GM11168 (cell line): ENCODE measurements around the gene CFP.
"Not testable (repeated sequence)": the region's sequence is repeated elsewhere in the genome, so short reads cannot be mapped to it uniquely, and the experiment has no call there.

Source experiments
- in situ Hi-C: fragments of 300-500 bp; cut with MboI; formaldehyde crosslinking; loops from one replicate; pipeline ENCODE4 v1.12.0; 2022; ENCODE audit warnings: low sequenced_read_pairs; ENCODE audit not compliant: unreplicated experiment

CFP gene

DNA sequence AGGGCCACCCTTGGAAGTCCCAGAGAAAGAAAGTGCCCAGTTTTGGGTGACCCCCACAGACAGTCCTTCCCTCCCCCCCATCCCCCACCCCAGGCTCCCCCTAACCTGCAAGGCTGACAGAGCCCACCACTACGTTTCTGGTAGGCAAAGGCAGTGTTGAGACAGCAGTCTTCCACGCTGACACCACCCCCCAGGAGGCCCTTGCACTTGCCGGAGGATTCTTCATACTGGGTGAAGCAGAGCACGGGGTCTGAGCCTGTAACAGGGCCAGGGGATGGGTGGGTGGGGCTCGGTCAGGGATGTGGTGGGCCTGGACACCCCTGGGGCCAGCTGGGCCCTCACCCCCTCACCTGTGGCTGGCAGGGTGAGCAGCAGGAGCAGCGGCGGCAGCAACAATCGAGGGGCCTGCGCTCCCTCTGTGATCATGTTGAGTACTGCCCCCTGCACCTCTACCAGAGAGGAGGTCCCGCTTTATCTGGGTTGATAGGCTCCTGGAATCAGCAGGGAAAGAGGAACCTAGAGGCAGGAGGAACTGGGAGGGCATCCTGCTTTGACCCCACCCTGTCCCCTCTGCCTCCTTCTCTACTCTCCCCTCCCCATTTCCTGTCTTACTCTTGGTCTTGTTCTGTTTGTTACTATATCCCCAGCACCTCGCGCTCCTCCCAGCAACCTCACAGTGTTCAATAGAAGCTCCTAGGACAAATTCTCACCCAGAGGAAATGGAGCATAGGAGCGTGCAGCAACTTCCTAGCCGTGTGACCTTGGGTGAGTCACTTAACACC is at the start of gene CFP:
Gene CFP, minus strand, starts transcription at position 512 of the 782 bp plus-strand sequence. Its CDS starts 86 bp downstream, at position 426.
- in situ Hi-C loops, result no loop called here

DNA sequence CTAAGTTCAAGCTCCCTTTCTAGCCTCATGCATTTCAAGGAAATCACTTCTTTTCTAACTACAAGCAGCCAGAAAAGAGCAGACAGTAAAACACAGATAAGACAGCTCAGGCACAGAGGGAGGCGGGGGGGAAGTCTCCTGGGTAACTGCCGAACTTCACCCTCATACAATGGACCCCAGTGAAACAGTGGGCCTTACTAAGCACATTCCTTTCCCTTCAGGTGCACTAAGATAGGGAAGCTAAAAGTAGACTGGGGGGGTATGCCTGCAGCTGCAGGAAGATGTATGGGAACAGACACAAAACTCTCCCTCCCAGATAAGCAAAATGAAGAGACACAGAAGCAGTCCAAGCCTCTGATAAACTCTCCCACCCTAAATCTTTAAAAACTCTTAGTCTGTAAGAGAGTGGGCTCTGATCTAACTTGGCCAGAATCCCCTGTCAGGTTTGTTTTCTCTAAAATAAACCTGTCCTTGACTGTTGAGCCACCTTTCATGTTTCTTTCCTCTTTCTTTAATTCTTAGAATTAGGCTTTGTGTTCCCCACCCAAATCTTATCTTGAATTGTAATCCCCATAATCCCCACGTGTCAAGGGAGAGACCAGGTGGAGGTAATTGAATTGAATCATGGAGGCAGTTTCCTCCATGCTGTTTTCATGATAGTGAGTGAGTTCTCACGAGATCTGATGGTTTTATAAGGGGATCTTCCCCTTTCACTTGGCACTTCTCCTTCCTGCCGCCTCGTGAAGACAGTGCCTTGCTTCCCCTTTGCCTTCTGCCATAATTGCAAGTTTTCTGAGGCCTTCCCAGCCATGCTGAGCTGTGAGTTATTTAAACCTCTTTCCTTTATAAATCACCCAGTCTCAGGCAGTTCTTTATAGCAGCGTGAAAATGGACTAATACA is 46.5 kb upstream of the CFP start:
- in situ Hi-C loops, result not testable (repeated sequence)

- in situ Hi-C loops, result no loop called here
Observed at GRCh38 chrX:47674776-47675175, 45.0 kb upstream of the CFP start.

- in situ Hi-C loops, result not testable (repeated sequence)
Observed at GRCh38 chrX:47665797-47666196, 36.1 kb upstream of the CFP start.

DNA sequence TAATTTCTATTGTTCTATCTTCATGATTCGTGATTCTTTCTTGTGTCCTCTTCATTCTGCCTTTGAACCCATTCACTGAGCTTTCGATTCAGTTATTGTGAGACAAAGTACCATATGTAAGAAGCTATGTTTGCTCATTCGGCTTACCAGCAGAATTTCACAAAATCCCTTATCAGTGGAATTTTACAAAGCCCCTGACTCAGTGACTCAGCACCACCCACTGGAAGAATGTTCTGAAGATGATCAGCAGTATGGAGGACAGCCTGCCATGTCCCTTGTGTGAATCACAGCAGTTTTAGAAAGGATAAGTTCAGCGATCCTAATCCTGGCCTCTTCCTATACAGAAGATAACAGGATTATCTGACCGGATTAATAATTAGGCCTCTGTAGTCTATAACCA is 35.0 kb upstream of the CFP start:
- in situ Hi-C loops, result no loop called here

- in situ Hi-C loops, result no loop called here
Observed at GRCh38 chrX:47662144-47662657, 32.5 kb upstream of the CFP start.

GRCh38 chrX:47661539-47661938 is 31.8 kb upstream of the CFP start:
- in situ Hi-C loops, result no loop called here

DNA sequence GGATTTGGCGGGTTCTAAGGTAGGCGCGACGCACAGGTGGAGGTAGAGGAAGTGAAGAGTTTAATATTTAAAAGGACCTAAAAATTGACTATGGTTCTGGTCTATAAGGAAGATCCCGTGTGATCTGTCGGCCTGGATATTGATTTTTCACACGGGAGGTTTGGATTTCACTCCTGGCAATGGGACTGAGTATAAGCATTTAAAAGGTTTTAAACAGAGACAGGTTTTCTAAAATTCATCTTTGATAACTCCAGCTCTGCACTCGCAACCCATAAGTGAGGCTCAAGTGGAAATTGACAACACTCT is 29.6 kb upstream of the CFP start:
- in situ Hi-C loops, result no loop called here

- in situ Hi-C loops, result no loop called here
Observed at GRCh38 chrX:47658684-47659420, 29.1 kb upstream of the CFP start, which contains the start of gene UXT. Gene UXT (minus strand): TSS chrX:47659180. CDS start chrX:47658927, 253 bp downstream.

- in situ Hi-C loops, result no loop called here
Observed at GRCh38 chrX:47658301-47658683, 28.6 kb upstream of the CFP start.

- in situ Hi-C loops, result no loop called here
Observed at GRCh38 chrX:47651043-47651905, 21.5 kb upstream of the CFP start.

- in situ Hi-C loops, result no loop called here
Observed at GRCh38 chrX:47650164-47651042, 20.7 kb upstream of the CFP start, which contains the start of gene ELK1. Gene ELK1 (minus strand): TSS chrX:47650563. CDS start chrX:47641441, 9,122 bp downstream.

DNA sequence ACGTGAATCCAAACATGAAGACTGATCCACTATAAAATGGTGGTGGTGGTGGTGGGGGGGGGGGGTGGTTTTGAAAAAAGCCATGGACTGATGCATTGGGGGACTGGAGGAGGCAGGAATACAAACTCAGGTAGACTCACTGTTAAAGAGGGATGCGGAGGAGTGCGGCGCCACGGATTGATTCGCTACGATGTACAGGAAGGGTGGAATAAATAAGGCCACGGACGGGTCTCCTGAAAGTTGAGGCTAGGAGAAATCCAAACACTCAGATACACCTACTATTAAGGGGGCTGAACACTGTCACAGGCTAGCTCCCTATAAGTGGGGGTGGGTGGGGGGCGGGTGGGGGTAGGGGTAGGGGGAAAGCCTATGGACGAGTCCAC is 20.0 kb upstream of the CFP start:
- in situ Hi-C loops, result no loop called here

GRCh38 chrX:47649271-47649670 is 19.5 kb upstream of the CFP start:
- in situ Hi-C loops, result no loop called here

- in situ Hi-C loops, result no loop called here
Observed at GRCh38 chrX:47648376-47648775, 18.6 kb upstream of the CFP start.

GRCh38 chrX:47646636-47647035 is 16.9 kb upstream of the CFP start:
- in situ Hi-C loops, result no loop called here

DNA sequence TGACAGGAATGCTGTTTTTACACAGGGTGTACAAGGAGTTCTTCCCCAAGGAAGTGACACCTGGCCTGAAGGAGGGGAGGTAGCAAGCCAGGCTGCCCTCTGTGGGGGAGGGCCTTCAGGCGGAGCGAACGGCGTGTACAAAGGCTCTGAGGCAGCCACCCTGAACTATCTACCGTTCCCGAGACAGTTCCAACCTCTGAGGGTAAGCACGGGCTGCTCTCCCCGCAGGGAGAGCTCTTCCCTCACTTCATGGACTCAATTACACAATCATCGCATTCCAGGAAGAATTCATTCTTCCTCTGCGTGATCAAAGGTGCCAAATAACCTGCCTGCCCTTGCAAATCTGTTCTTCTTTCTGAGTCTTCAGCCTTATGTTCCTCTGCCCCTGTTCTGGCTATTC is 15.8 kb upstream of the CFP start:
- in situ Hi-C loops, result no loop called here

GRCh38 chrX:47644557-47645091 is 14.9 kb upstream of the CFP start:
- in situ Hi-C loops, result no loop called here
